ENCODE results near the gene HK1. TPM values are rescaled to one million over a fixed set of nuclear protein-coding genes. Genes with fewer than 3 reads are reported as not detected.

Gene HK1
- total and polyA plus RNA-seq, 2 of the 4 experiments (the other 2 are of a cell fraction): 53.7 to 90.5 TPM

DNA sequence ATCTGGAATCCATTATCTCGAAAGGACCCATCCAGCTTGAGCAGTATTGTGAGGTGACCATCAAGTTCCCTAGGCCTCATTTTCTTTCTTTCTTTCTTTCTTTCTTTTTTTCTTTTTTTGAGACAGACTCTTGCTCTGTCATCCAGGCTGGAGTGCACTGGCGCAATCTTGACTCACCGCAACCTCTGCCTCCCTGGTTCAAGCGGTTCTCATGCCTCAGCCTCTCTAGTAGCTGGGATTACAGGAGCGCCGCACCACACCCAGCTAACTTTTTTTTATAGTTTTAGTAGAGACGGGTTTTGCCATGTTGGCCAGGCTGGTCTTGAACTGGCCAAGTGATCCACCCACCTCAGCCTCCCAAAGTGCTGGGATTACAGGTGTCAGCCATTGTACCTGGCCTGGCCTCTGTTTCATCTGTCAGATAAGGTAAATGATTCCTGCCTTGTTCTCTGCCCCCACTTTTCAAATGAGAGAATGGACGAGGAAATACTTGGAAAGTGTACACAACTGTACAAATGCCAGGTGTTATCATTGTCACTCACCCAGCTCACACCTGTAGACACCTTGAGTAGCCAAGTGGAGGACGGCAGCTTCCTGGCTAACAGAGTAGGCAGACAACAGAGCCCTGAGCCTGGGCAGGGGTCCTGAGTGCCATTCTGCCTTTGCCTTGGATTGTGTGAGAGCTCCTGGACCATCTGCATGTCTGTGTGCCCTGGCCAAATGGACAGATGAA is 54.1 kb downstream of the HK1 start:
- Histone ChIP-seq H3K4me3 (ENCODE audit: insufficient read depth, low read depth, low read length) (no peak overlapping the region), H3K23ac (ENCODE audit: low read depth, low read length) (no peak overlapping the region), H3K27ac (ENCODE audit: insufficient read depth, low read length) (no peak overlapping the region), H2BK20ac (ENCODE audit: low read depth, low read length) (no peak overlapping the region), H2BK120ac (ENCODE audit: low read depth, low read length) (no peak overlapping the region), H3K4me2 (ENCODE audit: low read depth, low read length) (no peak overlapping the region), H4K8ac (ENCODE audit: low read depth in 2 of 2, low read length in 2 of 2) (no peak overlapping the region), H2AFZ (replicated peaks; ENCODE audit: low read length, poor library complexity) (no peak overlapping the region), H3K9ac (ENCODE audit: low read depth, low read length) (no peak overlapping the region), H3K9me1 (ENCODE audit: insufficient read depth, low read length) (peaks cover 49% of the 10 kb centered on the region), H4K20me1 (ENCODE audit: insufficient read depth, low read length) (peaks cover 66% of the 10 kb centered on the region), H3K4me1 (ENCODE audit: control insufficient read depth, insufficient read depth, low read length) (peaks cover 16% of the 10 kb centered on the region), H3K36me3 (ENCODE audit: control insufficient read depth, insufficient read depth, low read length) (peaks cover 2% of the 10 kb centered on the region), H2AK5ac (ENCODE audit: low read depth, low read length) (no peak overlapping the region), H3K4ac (ENCODE audit: low read depth, low read length) (no peak overlapping the region), H2AK9ac (replicated peaks; ENCODE audit: low read depth, low read length, poor library complexity) (no peak overlapping the region), H3K14ac (replicated peaks; ENCODE audit: low read depth, low read length) (0 out of 2 replicates have a peak overlapping the region, but pooled peaks have one; percentile 21), H3K9me3 (ENCODE audit: control insufficient read depth, insufficient read depth, low read length) (no peaks in the 10 kb centered on the region), H4K91ac (ENCODE audit: insufficient read depth, low read depth, low read length) (no peak overlapping the region), H2BK15ac (ENCODE audit: low read depth, low read length) (no peak overlapping the region), H2BK5ac (ENCODE audit: low read depth, low read length, poor library complexity, severe bottlenecking) (no peak overlapping the region), H3K56ac (ENCODE audit: extremely low read depth, insufficient read depth, low read length) (no peak overlapping the region), H3K27me3 (ENCODE audit: control insufficient read depth, insufficient read depth, low read length) (no peaks in the 10 kb centered on the region), H3K18ac (ENCODE audit: low read depth, low read length) (no peak overlapping the region), H3K79me1 (ENCODE audit: low read depth in 1 of 2, low read length in 2 of 2) (peaks cover 41 to 84% of the 10 kb centered on the region in 2 experiments), H4K5ac (ENCODE audit: low read depth, low read length) (no peak overlapping the region)
- ChIA-PET POLR2A (ENCODE audit: unreplicated experiment) (no interaction called here), CTCF (no interaction called here)
- BruUV-seq (replicated peaks): no TSS peak
- intact Hi-C loops (cut with micrococcal nuclease) (no loop called here), dilution Hi-C loops (cut with HindIII; ENCODE audit: low sequenced_read_pairs, unreplicated experiment) (no loop called here), in situ Hi-C loops (cut with MboI; ENCODE audit: low sequenced_read_pairs) (no loop called here)
- no peak for ATAC-seq (ENCODE audit: low read depth)
- no peak for DNase-seq
- WGBS, 2 experiments (ENCODE audit: extremely low coverage in 2 of 2, insufficient read length in 1 of 2): 86% methylated on average over 1 of the region's 9 CpGs; no CpG with 5 or more reads in 1 of the 2 experiments
- TF ChIP-seq, protein P1, sequence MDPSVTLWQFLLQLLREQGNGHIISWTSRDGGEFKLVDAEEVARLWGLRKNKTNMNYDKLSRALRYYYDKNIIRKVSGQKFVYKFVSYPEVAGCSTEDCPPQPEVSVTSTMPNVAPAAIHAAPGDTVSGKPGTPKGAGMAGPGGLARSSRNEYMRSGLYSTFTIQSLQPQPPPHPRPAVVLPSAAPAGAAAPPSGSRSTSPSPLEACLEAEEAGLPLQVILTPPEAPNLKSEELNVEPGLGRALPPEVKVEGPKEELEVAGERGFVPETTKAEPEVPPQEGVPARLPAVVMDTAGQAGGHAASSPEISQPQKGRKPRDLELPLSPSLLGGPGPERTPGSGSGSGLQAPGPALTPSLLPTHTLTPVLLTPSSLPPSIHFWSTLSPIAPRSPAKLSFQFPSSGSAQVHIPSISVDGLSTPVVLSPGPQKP (IDR thresholded peaks at IDR 0.05; ENCODE audit: borderline replicate concordance, low read depth, low read length): no peak
- TF ChIP-seq MXI1 (IDR thresholded peaks at IDR 0.05; ENCODE audit: borderline replicate concordance, low read depth, low read length) (no peak), MAFK (IDR thresholded peaks at IDR 0.05; ENCODE audit: low read depth, low read length) (no peak), POLR2A (IDR thresholded peaks at IDR 0.05; ENCODE audit: low read depth, low read length) (no peak), CEBPB (IDR thresholded peaks at IDR 0.05; ENCODE audit: low read depth, low read length) (peak; percentile 25; the same call in 1 of the 2 replicates), NFE2L2 (IDR thresholded peaks at IDR 0.05; ENCODE audit: low read depth, low read length) (no peak)
- TF ChIP-seq, protein P2, sequence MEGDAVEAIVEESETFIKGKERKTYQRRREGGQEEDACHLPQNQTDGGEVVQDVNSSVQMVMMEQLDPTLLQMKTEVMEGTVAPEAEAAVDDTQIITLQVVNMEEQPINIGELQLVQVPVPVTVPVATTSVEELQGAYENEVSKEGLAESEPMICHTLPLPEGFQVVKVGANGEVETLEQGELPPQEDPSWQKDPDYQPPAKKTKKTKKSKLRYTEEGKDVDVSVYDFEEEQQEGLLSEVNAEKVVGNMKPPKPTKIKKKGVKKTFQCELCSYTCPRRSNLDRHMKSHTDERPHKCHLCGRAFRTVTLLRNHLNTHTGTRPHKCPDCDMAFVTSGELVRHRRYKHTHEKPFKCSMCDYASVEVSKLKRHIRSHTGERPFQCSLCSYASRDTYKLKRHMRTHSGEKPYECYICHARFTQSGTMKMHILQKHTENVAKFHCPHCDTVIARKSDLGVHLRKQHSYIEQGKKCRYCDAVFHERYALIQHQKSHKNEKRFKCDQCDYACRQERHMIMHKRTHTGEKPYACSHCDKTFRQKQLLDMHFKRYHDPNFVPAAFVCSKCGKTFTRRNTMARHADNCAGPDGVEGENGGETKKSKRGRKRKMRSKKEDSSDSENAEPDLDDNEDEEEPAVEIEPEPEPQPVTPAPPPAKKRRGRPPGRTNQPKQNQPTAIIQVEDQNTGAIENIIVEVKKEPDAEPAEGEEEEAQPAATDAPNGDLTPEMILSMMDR (conservative IDR thresholded peaks at IDR 0.05; ENCODE audit: low read depth, low read length): no peak
